GM19193 (cell line): ENCODE data around the gene TK1.
A peak's percentile ranks its signal among the peaks of the same experiment; 100 is the strongest.

Source experiments
- POLR2A ChIP-seq: IDR thresholded peaks from 4 replicates; pipeline ENCODE4 v1.6.1; 2011; ENCODE audit not compliant: insufficient read depth, insufficient read length; ENCODE audit errors: extremely low read depth

TK1 gene

GRCh38 chr17:78225088-78225865 lies 38.4 kb upstream of the TK1 start:
- no peak for TF ChIP-seq POLR2A

GRCh38 chr17:78224231-78225087 lies 37.6 kb upstream of the TK1 start:
- TF ChIP-seq POLR2A, result no peak

GRCh38 chr17:78223765-78224164 lies 36.9 kb upstream of the TK1 start:
- TF ChIP-seq POLR2A, result no peak

- no peak for TF ChIP-seq POLR2A
These were observed 36.2 kb upstream of the TK1 start for GRCh38 chr17:78223061-78223460.

- no peak for TF ChIP-seq POLR2A
These were observed 32.7 kb upstream of the TK1 start for GRCh38 chr17:78219396-78220150.

- no peak for TF ChIP-seq POLR2A
These were observed 27.8 kb upstream of the TK1 start for GRCh38 chr17:78214706-78215061.

- peak; percentile 51 for TF ChIP-seq POLR2A
These were observed 27.3 kb upstream of the TK1 start, which contains the start of gene BIRC5 for GRCh38 chr17:78214016-78214705. BIRC5 (plus strand) TSS chr17:78214253; CDS start chr17:78214317, 64 bp downstream.

- TF ChIP-seq POLR2A, result no peak
These were observed 24.2 kb upstream of the TK1 start for GRCh38 chr17:78211032-78211431.

- no peak for TF ChIP-seq POLR2A
These were observed 23.3 kb upstream of the TK1 start for GRCh38 chr17:78210111-78210510.

- TF ChIP-seq POLR2A, result no peak
These were observed 21.6 kb upstream of the TK1 start for GRCh38 chr17:78208486-78208885.

GRCh38 chr17:78206298-78206697 lies 19.4 kb upstream of the TK1 start:
- TF ChIP-seq POLR2A, result no peak

- TF ChIP-seq POLR2A, result no peak
These were observed 18.4 kb upstream of the TK1 start for GRCh38 chr17:78205124-78205775.

GRCh38 chr17:78204387-78205123 lies 17.7 kb upstream of the TK1 start:
- no peak for TF ChIP-seq POLR2A
